HG03045 (cell line): ENCODE results near the gene SASH3.
"Not testable (repeated sequence)": the region's sequence is repeated elsewhere in the genome, so short reads cannot be mapped to it uniquely, and the experiment has no call there.

Source experiments
- ATAC-seq: cut with Tn5 transposase; IDR thresholded peaks from one replicate; pipeline ENCODE4 v1.9.1; 2021; ENCODE audit warnings: mild to moderate bottlenecking, moderate library complexity; ENCODE audit not compliant: unreplicated experiment

The SASH3 gene

GRCh38 chrX:129779747-129780146 is at the start of gene SASH3:
SASH3 (plus strand) TSS chrX:129779949; CDS start chrX:129780098, 149 bp downstream.
- peak; percentile 34 for ATAC-seq

GRCh38 chrX:129731228-129731627 is 48.5 kb upstream of the SASH3 start:
- ATAC-seq: no peak

- ATAC-seq: no peak
These were observed 46.9 kb upstream of the SASH3 start for GRCh38 chrX:129732857-129733256.

GRCh38 chrX:129733335-129733734 is 46.4 kb upstream of the SASH3 start:
- no peak for ATAC-seq

- no peak for ATAC-seq
These were observed 43.3 kb upstream of the SASH3 start for GRCh38 chrX:129736491-129736890.

- no peak for ATAC-seq
These were observed 41.8 kb upstream of the SASH3 start for GRCh38 chrX:129737916-129738315.

GRCh38 chrX:129738466-129739308 is 41.1 kb upstream of the SASH3 start, which contains the start of gene XPNPEP2:
XPNPEP2 (plus strand) TSS chrX:129738979; CDS start chrX:129739214, 235 bp downstream.
- ATAC-seq: no peak

GRCh38 chrX:129739578-129739977 is 40.2 kb upstream of the SASH3 start:
- ATAC-seq: no peak

- no peak for ATAC-seq
These were observed 37.6 kb upstream of the SASH3 start for GRCh38 chrX:129741880-129742758.

- not testable (repeated sequence) for ATAC-seq
These were observed 37.0 kb upstream of the SASH3 start for GRCh38 chrX:129742759-129743152.

- no peak for ATAC-seq
These were observed 35.9 kb upstream of the SASH3 start for GRCh38 chrX:129743821-129744220.

GRCh38 chrX:129744861-129745321 is 34.9 kb upstream of the SASH3 start:
- no peak for ATAC-seq

- no peak for ATAC-seq
These were observed 32.9 kb upstream of the SASH3 start for GRCh38 chrX:129746557-129747470.

GRCh38 chrX:129747533-129747932 is 32.2 kb upstream of the SASH3 start:
- ATAC-seq: no peak

GRCh38 chrX:129748305-129748704 is 31.4 kb upstream of the SASH3 start:
- no peak for ATAC-seq

- no peak for ATAC-seq
These were observed 30.7 kb upstream of the SASH3 start for GRCh38 chrX:129749069-129749468.

- ATAC-seq: no peak
These were observed 28.8 kb upstream of the SASH3 start for GRCh38 chrX:129750971-129751370.

GRCh38 chrX:129754056-129755024 is 25.4 kb upstream of the SASH3 start:
- ATAC-seq: no peak
